Measurements from ENCODE around the gene NGEF.

GRCh38 chr2:232997749-232998665, 15.0 kb downstream of the NGEF start:
- no peak for TF ChIP-seq CTCF (IDR thresholded peaks at IDR 0.05)
- TF ChIP-seq POLR2AphosphoS5 (IDR thresholded peaks at IDR 0.05): no peak

All from transverse colon (tissue), 4 donors.